WTC11 (cell line): ENCODE data around the gene PSMD1. TPM values are rescaled to one million over a fixed set of nuclear protein-coding genes. Genes with fewer than 3 reads are reported as not detected.

Source experiments
- ATAC-seq: fragments of 200-7000 bp; cut with Tn5 transposase; 2 replicates; pipeline ENCODE4 v1.10.0; 2021; ENCODE audit warnings: mild to moderate bottlenecking, moderate library complexity
- CTCF ChIA-PET: fragments of 300-600 bp; sonication (Branson Sonifier 250); formaldehyde crosslinking; loops from one replicate; lab custom pipeline; 2021; ENCODE audit warnings: antibody characterized with exemption; lab: Charles Lee
- POLR2A ChIA-PET: fragments of 350-600 bp; sonication (Branson Sonifier 250); formaldehyde crosslinking; loops from one replicate; lab custom pipeline; 2021; ENCODE audit warnings: antibody characterized with exemption; lab: Charles Lee
- DNase-seq: peaks from one replicate; pipeline ENCODE4 v3.0.0; 2021; ENCODE audit warnings: low spot score
- H3K27ac Mint-ChIP-seq: 2 replicates; pipeline ENCODE4 v1.8.0; 2021; ENCODE audit warnings: mixed read lengths
- H3K27me3 Mint-ChIP-seq: 2 replicates; pipeline ENCODE4 v1.8.0; 2021; ENCODE audit warnings: low read depth, mild to moderate bottlenecking, moderate library complexity, mixed read lengths
- H3K36me3 Mint-ChIP-seq: 2 replicates; pipeline ENCODE4 v1.8.0; 2021; ENCODE audit warnings: mixed read lengths
- H3K4me1 Mint-ChIP-seq: 2 replicates; pipeline ENCODE4 v1.8.0; 2022; ENCODE audit warnings: mixed read lengths
- H3K4me3 Mint-ChIP-seq: 2 replicates; pipeline ENCODE4 v1.8.0; 2021; ENCODE audit warnings: mild to moderate bottlenecking, moderate library complexity, mixed read lengths
- H3K9me3 Mint-ChIP-seq: 2 replicates; pipeline ENCODE4 v1.8.0; 2021; ENCODE audit warnings: mixed read lengths
- CBFB ChIP-seq: sonication (generic); formaldehyde crosslinking; IDR thresholded peaks from 2 replicates; pipeline ENCODE4 v1.8.1; 2022; ENCODE audit warnings: mild to moderate bottlenecking, low read depth, missing genetic modification reagents
- CREM ChIP-seq: sonication (generic); formaldehyde crosslinking; IDR thresholded peaks from 2 replicates; pipeline ENCODE4 v1.8.1; 2022; ENCODE audit warnings: mild to moderate bottlenecking, missing genetic modification reagents, moderate library complexity
- E2F5 ChIP-seq: sonication (generic); formaldehyde crosslinking; IDR thresholded peaks from 2 replicates; pipeline ENCODE4 v1.8.1; 2022; ENCODE audit warnings: mild to moderate bottlenecking, moderate library complexity, missing genetic modification reagents
- FOXP1 ChIP-seq: sonication (generic); formaldehyde crosslinking; IDR thresholded peaks from 2 replicates; pipeline ENCODE4 v1.8.0; 2022; ENCODE audit warnings: missing genetic modification reagents, mild to moderate bottlenecking, moderate library complexity, borderline replicate concordance
- FOXP4 ChIP-seq: sonication (generic); formaldehyde crosslinking; IDR thresholded peaks from 2 replicates; pipeline ENCODE4 v1.8.0; 2022; ENCODE audit warnings: mild to moderate bottlenecking, missing genetic modification reagents
- GRHL2 ChIP-seq: fragments of 250-450 bp; sonication (Bioruptor Pico); IDR thresholded peaks from 2 replicates; pipeline ENCODE4 v1.8.0; 2022; ENCODE audit warnings: mild to moderate bottlenecking, moderate library complexity; ENCODE audit not compliant: insufficient replicate concordance, severe bottlenecking
- MLX ChIP-seq: sonication (generic); formaldehyde crosslinking; IDR thresholded peaks from 2 replicates; pipeline ENCODE4 v1.8.1; 2023; ENCODE audit warnings: mild to moderate bottlenecking, missing genetic modification reagents, moderate library complexity
- NFATC4 ChIP-seq: fragments of 250-450 bp; sonication (Bioruptor Pico); IDR thresholded peaks from 2 replicates; pipeline ENCODE4 v1.9.0; 2021; ENCODE audit warnings: mild to moderate bottlenecking
- OVOL2 ChIP-seq: fragments of 250-450 bp; sonication (Bioruptor Pico); IDR thresholded peaks from 2 replicates; pipeline ENCODE4 v1.9.0; 2021; ENCODE audit warnings: mild to moderate bottlenecking, borderline replicate concordance
- PRRX2 ChIP-seq: fragments of 250-450 bp; sonication (Bioruptor Pico); IDR thresholded peaks from 2 replicates; pipeline ENCODE4 v1.8.0; 2021; ENCODE audit warnings: mild to moderate bottlenecking
- USF2 ChIP-seq: sonication (generic); formaldehyde crosslinking; IDR thresholded peaks from 2 replicates; pipeline ENCODE4 v1.8.1; 2023; ENCODE audit warnings: mild to moderate bottlenecking, missing genetic modification reagents, moderate library complexity
- ZBTB21 ChIP-seq: sonication (generic); formaldehyde crosslinking; IDR thresholded peaks from 2 replicates; pipeline ENCODE4 v1.8.1; 2023; ENCODE audit warnings: mild to moderate bottlenecking, missing genetic modification reagents, borderline replicate concordance
- ZNF121 ChIP-seq: sonication (generic); formaldehyde crosslinking; IDR thresholded peaks from 2 replicates; pipeline ENCODE4 v1.8.0; 2023; ENCODE audit warnings: missing genetic modification reagents
- ZNF138 ChIP-seq: sonication (generic); formaldehyde crosslinking; conservative IDR thresholded peaks from 2 replicates; pipeline ENCODE4 v1.8.1; 2022; ENCODE audit warnings: mild to moderate bottlenecking, moderate library complexity, missing genetic modification reagents
- ZNF219 ChIP-seq: sonication (generic); formaldehyde crosslinking; IDR thresholded peaks from 2 replicates; pipeline ENCODE4 v1.8.0; 2023; ENCODE audit warnings: missing genetic modification reagents, mild to moderate bottlenecking, borderline replicate concordance
- ZNF263 ChIP-seq: sonication (generic); formaldehyde crosslinking; IDR thresholded peaks from 2 replicates; pipeline ENCODE4 v1.8.1; 2022; ENCODE audit warnings: low read depth, mild to moderate bottlenecking, moderate library complexity, missing genetic modification reagents
- ZNF396 ChIP-seq: fragments of 250-450 bp; sonication (Bioruptor Pico); IDR thresholded peaks from 2 replicates; pipeline ENCODE4 v1.8.0; 2021; ENCODE audit warnings: mild to moderate bottlenecking, moderate library complexity, borderline replicate concordance
- ZNF423 ChIP-seq: fragments of 250-450 bp; sonication (Bioruptor Pico); IDR thresholded peaks from 2 replicates; pipeline ENCODE4 v2.1.2; 2022; ENCODE audit warnings: mild to moderate bottlenecking, moderate library complexity
- ZNF512 ChIP-seq: sonication (generic); formaldehyde crosslinking; IDR thresholded peaks from 2 replicates; pipeline ENCODE4 v1.8.1; 2022; ENCODE audit warnings: missing genetic modification reagents, borderline replicate concordance
- total RNA-seq: library from RNA; stranded (reverse); gene quantifications from 3 replicates; pipeline ENCODE4 v1.2.3, GENCODE V29; 2021
- TF ChIP-seq, protein P1 (sequence below): fragments of 250-450 bp; sonication (Bioruptor Pico); IDR thresholded peaks from 2 replicates; pipeline ENCODE4 v1.8.0; 2021; ENCODE audit warnings: mild to moderate bottlenecking
- TF ChIP-seq, protein P2 (sequence below): fragments of 250-450 bp; sonication (Bioruptor Pico); IDR thresholded peaks from 2 replicates; pipeline ENCODE4 v1.9.0; 2021; ENCODE audit warnings: mild to moderate bottlenecking

PSMD1 gene
- total RNA-seq, 1 experiment from 2014 or later = 163 TPM

DNA sequence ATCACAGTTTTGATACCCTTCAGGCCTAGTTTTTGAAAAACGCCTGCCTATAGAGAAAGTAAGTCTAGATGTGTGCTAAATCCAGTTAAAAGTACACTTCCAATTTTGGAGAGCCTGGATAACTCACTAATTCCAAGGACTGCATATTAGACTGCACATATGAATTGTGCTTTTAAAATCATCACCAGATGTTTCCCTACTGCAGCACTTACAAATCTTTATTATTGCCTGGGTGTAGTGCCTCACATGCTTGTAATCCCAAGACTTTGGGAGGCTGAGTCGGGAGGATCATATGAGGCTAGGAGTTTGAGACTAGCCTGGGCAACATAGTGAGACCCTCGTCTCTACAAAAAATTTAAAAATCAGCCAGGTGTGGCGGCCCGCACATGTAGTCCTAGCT lies 104.0 kb downstream of the PSMD1 start:
- Mint-ChIP-seq H3K36me3 (peaks cover 22% of the 10 kb centered on the region), H3K4me3 (no peak overlapping the region), H3K9me3 (no peaks in the 10 kb centered on the region), H3K27me3 (no peaks in the 10 kb centered on the region), H3K4me1 (peaks cover 24% of the 10 kb centered on the region), H3K27ac (no peak overlapping the region)
- POLR2A ChIA-PET = no interaction called here
- DNase-seq (no peak), ATAC-seq (no peak)
- CTCF ChIA-PET = no interaction called here
- TF ChIP-seq ZNF121 (peak; percentile 89), ZNF396 (CRISPR knock-in tag) (no peak)

DNA sequence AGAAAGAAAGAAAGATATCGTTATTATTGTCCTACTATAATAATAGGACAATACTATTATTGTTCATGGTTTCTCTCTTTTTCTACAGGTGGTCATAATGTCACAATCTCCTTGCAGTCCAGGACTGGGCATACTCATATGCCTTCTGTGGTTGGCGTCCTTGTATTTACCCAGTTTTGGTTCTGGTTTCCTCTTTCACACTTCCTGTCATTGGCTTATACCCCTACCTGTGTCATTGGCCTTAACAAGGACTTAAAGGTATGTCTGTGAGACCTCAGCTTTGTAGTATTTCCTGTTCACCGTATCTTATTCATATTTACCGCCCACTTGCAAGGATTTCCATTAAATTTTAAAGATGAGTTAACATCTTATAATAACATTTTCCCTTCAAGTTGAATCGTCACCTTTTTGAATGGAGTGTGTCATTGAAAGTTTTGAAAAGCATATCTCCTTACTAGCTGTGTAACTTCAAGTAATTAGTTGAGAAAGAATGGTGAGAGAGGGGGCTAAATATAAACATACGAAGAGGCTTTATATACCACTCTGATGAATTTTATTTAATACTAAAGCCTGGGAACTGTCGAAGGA lies 104.7 kb downstream of the PSMD1 start:
- H3K4me3 Mint-ChIP-seq = no peak overlapping the region
- DNase-seq (no peak), ATAC-seq (no peak)
- H3K36me3 Mint-ChIP-seq = peaks cover 28% of the 10 kb centered on the region
- no peak for TF ChIP-seq ZNF263 (CRISPR knock-in tag)
- TF ChIP-seq ZBTB21 (CRISPR knock-in tag) = no peak
- TF ChIP-seq, protein P1, sequence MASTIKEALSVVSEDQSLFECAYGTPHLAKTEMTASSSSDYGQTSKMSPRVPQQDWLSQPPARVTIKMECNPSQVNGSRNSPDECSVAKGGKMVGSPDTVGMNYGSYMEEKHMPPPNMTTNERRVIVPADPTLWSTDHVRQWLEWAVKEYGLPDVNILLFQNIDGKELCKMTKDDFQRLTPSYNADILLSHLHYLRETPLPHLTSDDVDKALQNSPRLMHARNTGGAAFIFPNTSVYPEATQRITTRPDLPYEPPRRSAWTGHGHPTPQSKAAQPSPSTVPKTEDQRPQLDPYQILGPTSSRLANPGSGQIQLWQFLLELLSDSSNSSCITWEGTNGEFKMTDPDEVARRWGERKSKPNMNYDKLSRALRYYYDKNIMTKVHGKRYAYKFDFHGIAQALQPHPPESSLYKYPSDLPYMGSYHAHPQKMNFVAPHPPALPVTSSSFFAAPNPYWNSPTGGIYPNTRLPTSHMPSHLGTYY (CRISPR knock-in tag) = no peak
- TF ChIP-seq CREM (CRISPR knock-in tag) = no peak
- no peak for TF ChIP-seq MLX
- no peak for TF ChIP-seq FOXP1 (CRISPR knock-in tag)
- TF ChIP-seq USF2 (CRISPR knock-in tag) = no peak
- TF ChIP-seq PRRX2 (CRISPR knock-in tag) = no peak
- TF ChIP-seq, protein P2, sequence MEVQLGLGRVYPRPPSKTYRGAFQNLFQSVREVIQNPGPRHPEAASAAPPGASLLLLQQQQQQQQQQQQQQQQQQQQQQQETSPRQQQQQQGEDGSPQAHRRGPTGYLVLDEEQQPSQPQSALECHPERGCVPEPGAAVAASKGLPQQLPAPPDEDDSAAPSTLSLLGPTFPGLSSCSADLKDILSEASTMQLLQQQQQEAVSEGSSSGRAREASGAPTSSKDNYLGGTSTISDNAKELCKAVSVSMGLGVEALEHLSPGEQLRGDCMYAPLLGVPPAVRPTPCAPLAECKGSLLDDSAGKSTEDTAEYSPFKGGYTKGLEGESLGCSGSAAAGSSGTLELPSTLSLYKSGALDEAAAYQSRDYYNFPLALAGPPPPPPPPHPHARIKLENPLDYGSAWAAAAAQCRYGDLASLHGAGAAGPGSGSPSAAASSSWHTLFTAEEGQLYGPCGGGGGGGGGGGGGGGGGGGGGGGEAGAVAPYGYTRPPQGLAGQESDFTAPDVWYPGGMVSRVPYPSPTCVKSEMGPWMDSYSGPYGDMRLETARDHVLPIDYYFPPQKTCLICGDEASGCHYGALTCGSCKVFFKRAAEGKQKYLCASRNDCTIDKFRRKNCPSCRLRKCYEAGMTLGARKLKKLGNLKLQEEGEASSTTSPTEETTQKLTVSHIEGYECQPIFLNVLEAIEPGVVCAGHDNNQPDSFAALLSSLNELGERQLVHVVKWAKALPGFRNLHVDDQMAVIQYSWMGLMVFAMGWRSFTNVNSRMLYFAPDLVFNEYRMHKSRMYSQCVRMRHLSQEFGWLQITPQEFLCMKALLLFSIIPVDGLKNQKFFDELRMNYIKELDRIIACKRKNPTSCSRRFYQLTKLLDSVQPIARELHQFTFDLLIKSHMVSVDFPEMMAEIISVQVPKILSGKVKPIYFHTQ (CRISPR knock-in tag) = no peak
- TF ChIP-seq ZNF512 (CRISPR knock-in tag) = no peak
- no peak for TF ChIP-seq FOXP4
- TF ChIP-seq ZNF138 (CRISPR knock-in tag) = no peak
- TF ChIP-seq NFATC4 (CRISPR knock-in tag) = no peak
- no peak for TF ChIP-seq OVOL2 (CRISPR knock-in tag)
- no peak for TF ChIP-seq E2F5
- no peak for TF ChIP-seq ZNF219 (CRISPR knock-in tag)
- TF ChIP-seq CBFB (CRISPR knock-in tag) = no peak
- TF ChIP-seq GRHL2 (CRISPR knock-in tag) = no peak
- TF ChIP-seq ZNF423 (CRISPR knock-in tag) = no peak
- CTCF ChIA-PET = no interaction called here
- no peaks in the 10 kb centered on the region for H3K27me3 Mint-ChIP-seq
- POLR2A ChIA-PET = no interaction called here
- peak overlapping the region; percentile 91; the same call in 1 of the 2 replicates for H3K27ac Mint-ChIP-seq
- no peaks in the 10 kb centered on the region for H3K9me3 Mint-ChIP-seq
- peaks cover 24% of the 10 kb centered on the region for H3K4me1 Mint-ChIP-seq
